Transverse colon (tissue), 4 donors: ENCODE measurements around the gene SRPRB. TPM values are rescaled to one million over a fixed set of nuclear protein-coding genes. Genes with fewer than 3 reads are reported as not detected.

Experiments
- DNase-seq: peaks from one replicate; pipeline ENCODE4 v3.0.0-alpha.2; 2019
- H3K27ac ChIP-seq, 4 donors: fragments of 200-600 bp; sonication (generic); 2 replicates each; pipeline ENCODE4 v1.5.1; 2016 to 2018; ENCODE audit warnings: inconsistent platforms in 4 of 4
- H3K27me3 ChIP-seq: fragments of 200-600 bp; sonication (generic); 2 replicates; pipeline ENCODE4 v1.5.1; 2017; ENCODE audit warnings: inconsistent platforms
- H3K36me3 ChIP-seq, 4 donors: fragments of 200-600 bp; sonication (generic); 2 replicates each; pipeline ENCODE4 v1.5.1; 2017 to 2019; ENCODE audit warnings: inconsistent platforms in 4 of 4
- H3K4me1 ChIP-seq, 4 donors: fragments of 200-600 bp; sonication (generic); 2 replicates each; pipeline ENCODE4 v1.5.1; 2017 to 2020; ENCODE audit warnings: inconsistent platforms in 4 of 4
- H3K4me3 ChIP-seq, 4 donors: fragments of 200-600 bp; sonication (generic); 1 replicate in 1 of 4; 2 replicates in 3 of 4; pipeline versions ENCODE4 v1.5.1 to v1.6.1; 2017 to 2019; ENCODE audit warnings: inconsistent platforms in 4 of 4
- H3K9me3 ChIP-seq, 2 donors: fragments of 200-600 bp; sonication (generic); 2 replicates each; pipeline ENCODE4 v1.5.1; 2017 to 2019; ENCODE audit warnings: inconsistent platforms in 2 of 2
- CTCF ChIP-seq, 5 experiments: fragments of 200-600 bp in 3 of 5; fragments of 450-650 bp in 2 of 5; sonication (generic) in 3 of 5; IDR thresholded peaks; 1 replicate in 2 of 5; 2 replicates in 3 of 5; pipeline ENCODE4 v1.5.1; 2016 to 2017; ENCODE audit warnings: antibody characterized with exemption in 5 of 5, inconsistent platforms in 3 of 5, mild to moderate bottlenecking in 2 of 5, moderate library complexity in 1 of 5
- EP300 ChIP-seq: sonication (generic); formaldehyde crosslinking; IDR thresholded peaks from one replicate; pipeline ENCODE4 v1.6.1; 2017; ENCODE audit warnings: antibody characterized with exemption, low read depth
- POLR2A ChIP-seq: fragments of 450-650 bp; IDR thresholded peaks from one replicate; pipeline ENCODE4 v1.6.1; 2016; ENCODE audit warnings: antibody characterized with exemption, mild to moderate bottlenecking, moderate library complexity
- POLR2AphosphoS5 ChIP-seq, 3 donors: sonication (generic); formaldehyde crosslinking; IDR thresholded peaks; one replicate each; pipeline ENCODE4 v1.6.1; 2016; ENCODE audit warnings: antibody characterized with exemption in 3 of 3
- WGBS, 2 donors: methylation state at CpG; one replicate each; pipeline ENCODE4 v1.1.5; 2018; ENCODE audit warnings: low coverage in 1 of 2; 5-methylcytosine and 5-hydroxymethylcytosine counted together
- in situ Hi-C, 4 donors: fragments of 200-750 bp; cut with MboI; loops; one replicate each; pipeline versions ENCODE4 v1.15.0 to v1.15.1; 2017; ENCODE audit warnings: low sequenced_read_pairs in 3 of 4, low pct_ligation_motif_present in 1 of 4, low pct_unique_long_range_greater_than_20kb in 1 of 4
- intact Hi-C: fragments of 100-400 bp; cut with DNase I; formaldehyde crosslinking; loops from one replicate; pipeline ENCODE4 v1.15.1; 2023; ENCODE audit warnings: low total_unique reads
- total RNA-seq, 4 donors: library from RNA; depleted of rRNA; stranded (reverse); fragments of >200 nt; gene quantifications; one replicate each; pipeline ENCODE4 v1.1.0, GENCODE V29; 2016

The SRPRB gene
- total RNA-seq, 4 donors from 2014 or later: 1.5 to 14.6 (median 8.1) TPM

DNA sequence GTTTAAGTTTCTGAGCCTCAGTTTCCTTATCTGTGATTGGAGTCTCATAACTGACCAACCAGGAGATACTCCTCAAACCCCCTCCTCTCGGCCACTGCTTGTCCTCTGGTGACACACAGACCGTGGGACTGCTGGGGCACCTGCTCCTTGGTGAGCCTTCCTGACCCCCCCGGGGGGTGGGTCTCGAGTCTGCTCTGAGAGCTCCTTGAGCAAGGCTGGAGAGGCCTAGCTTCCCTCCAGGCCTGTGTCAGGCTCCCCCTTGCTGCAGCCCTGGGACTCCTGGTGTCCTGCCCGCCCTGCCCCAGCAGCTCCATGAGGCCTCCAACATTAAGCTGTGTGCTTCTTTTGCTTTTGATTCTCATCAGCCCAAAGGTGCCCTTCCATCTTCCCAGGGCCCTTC lies 27.7 kb downstream of the SRPRB start:
- no peaks in the 10 kb centered on the region for H3K36me3 ChIP-seq
- no peaks in the 10 kb centered on the region for H3K27me3 ChIP-seq
- TF ChIP-seq POLR2A (no peak), POLR2AphosphoS5 (IDR thresholded peaks at IDR 0.05) (no peak), CTCF (IDR thresholded peaks at IDR 0.05) (no peak), EP300 (no peak)
- H3K4me3 ChIP-seq: no peak overlapping the region
- H3K4me1 ChIP-seq: no peaks in the 10 kb centered on the region
- no peak for DNase-seq
- intact Hi-C loops: no loop called here
- H3K27ac ChIP-seq: no peak overlapping the region
- H3K9me3 ChIP-seq: no peaks in the 10 kb centered on the region
- 90% methylated on average over 5 of the region's 5 CpGs; no CpG with 5 or more reads in 1 of the 2 donors for WGBS, 2 donors
- in situ Hi-C loops: no loop called here

- in situ Hi-C loops: no loop called here
- Histone ChIP-seq H3K4me3 (no peak overlapping the region), H3K27me3 (no peaks in the 10 kb centered on the region), H3K36me3 (no peaks in the 10 kb centered on the region), H3K4me1 (no peaks in the 10 kb centered on the region), H3K27ac (no peak overlapping the region), H3K9me3 (no peaks in the 10 kb centered on the region)
- intact Hi-C loops: no loop called here
- WGBS, 2 donors: 82 to 91% methylated on average over 8 to 13 of the region's 13 CpGs
- DNase-seq: no peak
- TF ChIP-seq EP300: no peak
- TF ChIP-seq POLR2AphosphoS5 (IDR thresholded peaks at IDR 0.05): no peak
- TF ChIP-seq POLR2A: no peak
- no peak for TF ChIP-seq CTCF (IDR thresholded peaks at IDR 0.05)
Measured at GRCh38 chr3:133833880-133834620, 28.4 kb downstream of the SRPRB start.

DNA sequence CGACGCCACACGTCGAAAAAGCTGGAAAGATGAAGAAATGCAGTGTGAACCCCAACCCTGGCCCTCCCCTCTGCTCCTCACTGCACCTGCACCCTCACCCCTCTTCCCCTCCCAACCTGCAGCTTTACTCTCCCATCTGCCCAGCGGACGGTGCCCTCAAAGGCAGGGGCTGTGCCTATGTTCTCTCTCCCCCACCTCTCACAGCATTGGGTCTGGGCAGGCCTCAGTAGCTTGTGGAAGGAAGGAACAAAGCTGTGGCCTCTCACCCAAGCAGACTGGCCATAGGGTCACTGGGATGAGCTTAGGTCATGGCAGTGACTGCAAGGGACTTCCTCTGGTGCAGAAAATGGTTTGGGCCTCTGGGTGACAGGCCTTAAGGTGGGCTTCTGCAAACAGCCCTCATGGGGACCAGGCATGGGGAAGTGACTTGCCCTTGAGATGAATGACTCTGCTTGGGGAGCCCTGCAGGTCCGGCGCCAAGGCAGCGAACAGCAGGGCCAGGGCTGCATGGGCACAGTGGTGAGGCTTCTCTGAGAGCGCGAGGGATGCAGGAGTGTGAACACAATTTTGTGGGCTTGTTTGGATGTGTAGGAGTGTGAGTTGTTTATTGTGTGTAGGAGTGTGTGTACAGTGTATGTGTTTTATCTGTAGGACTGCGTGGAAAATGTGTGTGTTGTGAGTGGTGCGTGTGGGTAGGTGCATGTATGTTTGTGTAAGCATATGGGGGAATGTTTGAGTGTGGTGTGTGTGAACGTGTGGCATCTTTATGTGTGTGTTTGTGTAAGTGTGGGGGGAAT lies 29.2 kb downstream of the SRPRB start:
- no peak overlapping the region for H3K27ac ChIP-seq
- in situ Hi-C loops (no loop called here), intact Hi-C loops (no loop called here)
- no peaks in the 10 kb centered on the region for H3K27me3 ChIP-seq
- H3K36me3 ChIP-seq: no peaks in the 10 kb centered on the region
- DNase-seq: no peak
- no peaks in the 10 kb centered on the region for H3K9me3 ChIP-seq
- no peak for TF ChIP-seq CTCF (IDR thresholded peaks at IDR 0.05)
- TF ChIP-seq EP300: no peak
- H3K4me3 ChIP-seq: no peak overlapping the region
- H3K4me1 ChIP-seq: no peaks in the 10 kb centered on the region
- 93 to 100% methylated on average over 2 to 14 of the region's 14 CpGs for WGBS, 2 donors

- 82% methylated on average over 3 of the region's 3 CpGs; no CpG with 5 or more reads in 1 of the 2 donors for WGBS, 2 donors
- DNase-seq: no peak
Measured at GRCh38 chr3:133835418-133835743, 29.8 kb downstream of the SRPRB start.

More at GRCh38 chr3:133835418-133835743, 29.8 kb downstream of the SRPRB start:
- H3K4me1 ChIP-seq: no peaks in the 10 kb centered on the region
- no peaks in the 10 kb centered on the region for H3K9me3 ChIP-seq
- in situ Hi-C loops: no loop called here
- H3K4me3 ChIP-seq: no peak overlapping the region
- intact Hi-C loops: no loop called here
- H3K27me3 ChIP-seq: no peaks in the 10 kb centered on the region
- H3K27ac ChIP-seq: no peak overlapping the region
- no peaks in the 10 kb centered on the region for H3K36me3 ChIP-seq
- no peak for TF ChIP-seq CTCF (IDR thresholded peaks at IDR 0.05)
- TF ChIP-seq POLR2AphosphoS5 (IDR thresholded peaks at IDR 0.05): no peak
- TF ChIP-seq EP300: no peak
- TF ChIP-seq POLR2A: no peak
